GM12873 (cell line): ENCODE results near the gene CEP57.
A peak's percentile ranks its signal among the peaks of the same experiment; 100 is the strongest.

Experiments used
- CTCF ChIP-seq: IDR thresholded peaks from 2 replicates; pipeline ENCODE4 v1.5.1; 2012; ENCODE audit warnings: low read depth, mild to moderate bottlenecking, moderate library complexity, low read length, control low read depth; ENCODE audit not compliant: insufficient read depth; ENCODE audit errors: missing control alignments

Gene CEP57

GRCh38 chr11:95790123-95790932 is at the start of gene CEP57:
CEP57 (plus strand) TSS chr11:95790498; CDS start chr11:95790699, 201 bp downstream.
- no peak for TF ChIP-seq CTCF

- no peak for TF ChIP-seq CTCF
These were observed 40.2 kb upstream of the CEP57 start for GRCh38 chr11:95750101-95750500.

GRCh38 chr11:95751515-95751914 is 38.8 kb upstream of the CEP57 start:
- TF ChIP-seq CTCF, result no peak

- TF ChIP-seq CTCF, result no peak
These were observed 29.4 kb upstream of the CEP57 start for GRCh38 chr11:95760941-95761340.

- TF ChIP-seq CTCF, result no peak
These were observed 27.8 kb upstream of the CEP57 start for GRCh38 chr11:95762534-95762933.

GRCh38 chr11:95764267-95764898 is 25.9 kb upstream of the CEP57 start:
- TF ChIP-seq CTCF, result peak; percentile 52

- TF ChIP-seq CTCF, result no peak
These were observed 23.6 kb upstream of the CEP57 start for GRCh38 chr11:95766701-95767100.
